GM10266 (cell line): Measurements from ENCODE around the gene AMPD2.

Source experiments
- DNase-seq: peaks from one replicate; pipeline ENCODE4 v3.0.0; 2012; ENCODE audit errors: extremely low spot score
- TF ChIP-seq, protein P1 (sequence below): IDR thresholded peaks from 2 replicates; pipeline ENCODE4 v1.5.1; 2012; ENCODE audit warnings: mild to moderate bottlenecking, low read depth; ENCODE audit not compliant: control insufficient read depth, insufficient read depth; ENCODE audit errors: missing control alignments

The AMPD2 gene

DNA sequence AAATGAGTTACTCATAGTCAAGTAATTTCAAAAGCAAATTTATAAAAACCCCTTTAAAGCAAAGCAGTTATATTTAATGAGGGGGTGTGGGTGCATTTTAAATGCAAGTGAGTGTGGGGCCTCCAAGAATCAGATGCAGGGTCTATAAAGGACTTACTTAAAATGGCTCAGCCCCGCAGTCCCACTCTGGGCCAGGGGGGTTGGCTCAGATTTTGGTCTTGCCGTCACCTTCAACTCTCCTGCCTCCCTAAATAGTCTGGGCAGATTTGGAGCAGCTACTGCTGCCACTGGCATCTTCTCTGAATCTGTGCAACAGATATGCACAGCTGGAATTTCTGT is 16.2 kb downstream of the AMPD2 start:
- TF ChIP-seq, protein P1, sequence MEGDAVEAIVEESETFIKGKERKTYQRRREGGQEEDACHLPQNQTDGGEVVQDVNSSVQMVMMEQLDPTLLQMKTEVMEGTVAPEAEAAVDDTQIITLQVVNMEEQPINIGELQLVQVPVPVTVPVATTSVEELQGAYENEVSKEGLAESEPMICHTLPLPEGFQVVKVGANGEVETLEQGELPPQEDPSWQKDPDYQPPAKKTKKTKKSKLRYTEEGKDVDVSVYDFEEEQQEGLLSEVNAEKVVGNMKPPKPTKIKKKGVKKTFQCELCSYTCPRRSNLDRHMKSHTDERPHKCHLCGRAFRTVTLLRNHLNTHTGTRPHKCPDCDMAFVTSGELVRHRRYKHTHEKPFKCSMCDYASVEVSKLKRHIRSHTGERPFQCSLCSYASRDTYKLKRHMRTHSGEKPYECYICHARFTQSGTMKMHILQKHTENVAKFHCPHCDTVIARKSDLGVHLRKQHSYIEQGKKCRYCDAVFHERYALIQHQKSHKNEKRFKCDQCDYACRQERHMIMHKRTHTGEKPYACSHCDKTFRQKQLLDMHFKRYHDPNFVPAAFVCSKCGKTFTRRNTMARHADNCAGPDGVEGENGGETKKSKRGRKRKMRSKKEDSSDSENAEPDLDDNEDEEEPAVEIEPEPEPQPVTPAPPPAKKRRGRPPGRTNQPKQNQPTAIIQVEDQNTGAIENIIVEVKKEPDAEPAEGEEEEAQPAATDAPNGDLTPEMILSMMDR, result no peak
- DNase-seq, result no peak

DNA sequence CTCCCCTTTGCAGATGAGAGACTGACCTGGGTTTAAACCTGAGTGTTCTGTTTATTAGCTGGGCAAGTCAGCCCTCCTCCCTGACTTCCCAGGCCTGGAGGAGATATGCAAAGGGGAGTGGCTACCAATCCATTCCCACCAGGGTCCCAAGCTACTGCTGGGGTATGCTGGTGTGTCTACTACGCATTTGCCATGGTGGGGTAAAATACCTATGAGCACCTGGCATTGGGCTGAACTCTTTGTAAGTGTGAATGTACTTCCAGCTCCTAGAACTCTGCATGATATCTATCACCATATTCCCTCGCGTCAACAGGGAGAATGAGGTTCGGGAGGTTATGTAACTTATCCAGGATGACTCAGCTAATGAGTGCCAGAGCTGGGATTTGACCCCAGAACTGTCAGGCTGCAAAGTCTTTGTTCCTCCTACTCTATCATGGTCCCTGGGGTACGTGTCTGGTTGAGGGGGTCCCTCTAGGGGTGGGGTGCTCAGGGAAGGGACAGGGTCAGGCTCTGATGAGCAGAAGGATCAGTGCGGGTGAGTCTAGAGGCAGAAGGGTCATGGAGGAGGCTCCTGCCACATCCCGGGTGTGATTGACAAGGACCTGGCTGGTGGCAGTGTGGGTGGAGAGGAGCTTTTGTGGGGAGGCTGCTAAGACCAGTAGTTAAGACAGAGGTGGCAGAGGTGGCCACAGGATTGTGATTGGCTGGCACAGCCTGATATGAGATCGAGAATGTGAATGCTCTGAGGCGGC is 16.7 kb downstream of the AMPD2 start:
- TF ChIP-seq, protein P1, result no peak
- DNase-seq, result no peak

DNA sequence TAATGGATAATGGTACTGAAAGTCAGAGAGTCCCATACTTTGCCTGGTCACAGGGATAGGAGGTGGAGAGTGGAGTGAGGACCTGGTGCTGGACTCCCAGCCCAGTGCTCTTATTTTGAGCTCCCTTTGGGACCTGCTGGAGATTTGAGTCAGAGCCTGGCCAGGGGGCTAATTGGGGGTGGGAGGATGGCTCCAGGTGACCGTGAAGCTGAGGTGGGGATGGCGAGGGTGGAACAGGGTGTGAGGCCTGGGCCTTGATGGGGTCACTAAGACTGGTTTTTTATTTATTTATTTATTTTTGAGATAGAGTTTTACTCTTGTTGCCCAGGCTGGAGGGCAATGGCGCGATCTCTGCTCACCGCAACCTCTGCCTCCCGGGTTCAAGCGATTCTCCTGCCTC is 17.8 kb downstream of the AMPD2 start:
- DNase-seq, result no peak
- TF ChIP-seq, protein P1, result no peak

DNA sequence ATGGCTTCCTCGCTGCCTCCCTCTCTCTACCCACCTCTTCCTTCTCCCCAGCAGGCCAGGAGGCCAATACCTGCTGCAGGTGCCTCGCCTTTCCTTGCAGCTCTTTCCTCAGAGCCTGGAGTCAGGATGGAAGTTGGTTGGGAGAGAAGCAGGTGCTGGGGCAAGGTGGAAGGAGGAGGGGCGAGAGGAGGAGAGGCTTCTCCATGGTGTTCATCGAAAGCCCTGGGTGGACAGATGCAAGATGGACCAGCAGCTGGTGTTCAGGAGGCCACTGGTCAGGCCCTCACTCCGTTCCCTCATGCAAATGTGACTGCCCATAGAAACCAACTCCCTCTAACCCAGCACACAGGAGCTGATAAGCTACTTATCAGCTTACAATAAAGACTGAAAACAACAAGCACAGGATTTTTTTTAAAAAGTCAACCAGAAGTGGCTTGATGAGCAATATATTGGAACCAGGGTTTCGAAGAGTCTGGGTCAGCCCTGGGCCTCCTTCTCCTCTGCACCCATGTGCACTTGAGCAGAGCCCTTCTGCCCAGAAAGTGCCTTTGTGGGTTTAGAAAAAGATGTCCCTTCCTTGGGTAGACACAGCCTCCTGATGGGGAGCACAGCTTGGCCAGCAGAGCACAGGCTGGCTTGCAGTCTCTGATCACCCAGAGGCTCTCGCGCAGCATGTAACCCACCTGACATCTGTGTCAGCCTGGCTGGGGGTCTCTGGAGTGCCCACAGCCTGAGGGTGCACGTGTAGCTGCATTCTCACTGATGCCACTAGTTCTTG is 19.6 kb downstream of the AMPD2 start:
- DNase-seq, result no peak
- TF ChIP-seq, protein P1, result no peak

DNA sequence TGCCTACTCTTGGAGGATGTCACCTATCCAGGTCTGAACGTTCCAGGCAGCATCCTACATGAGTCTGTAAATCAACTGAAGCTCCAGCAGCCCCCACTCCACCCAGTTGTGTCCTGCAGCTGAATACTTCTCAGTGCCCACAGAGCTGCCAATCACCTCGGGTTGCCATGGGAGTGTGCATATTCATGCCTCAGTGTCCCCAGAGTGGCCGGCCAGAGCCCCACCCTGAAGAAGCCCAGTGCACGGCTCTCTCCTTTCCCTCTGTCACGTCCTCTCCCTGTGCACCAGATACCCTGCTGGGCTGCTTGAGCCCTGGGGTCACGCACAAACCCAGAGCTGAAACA is 20.2 kb downstream of the AMPD2 start:
- TF ChIP-seq, protein P1, result no peak

DNA sequence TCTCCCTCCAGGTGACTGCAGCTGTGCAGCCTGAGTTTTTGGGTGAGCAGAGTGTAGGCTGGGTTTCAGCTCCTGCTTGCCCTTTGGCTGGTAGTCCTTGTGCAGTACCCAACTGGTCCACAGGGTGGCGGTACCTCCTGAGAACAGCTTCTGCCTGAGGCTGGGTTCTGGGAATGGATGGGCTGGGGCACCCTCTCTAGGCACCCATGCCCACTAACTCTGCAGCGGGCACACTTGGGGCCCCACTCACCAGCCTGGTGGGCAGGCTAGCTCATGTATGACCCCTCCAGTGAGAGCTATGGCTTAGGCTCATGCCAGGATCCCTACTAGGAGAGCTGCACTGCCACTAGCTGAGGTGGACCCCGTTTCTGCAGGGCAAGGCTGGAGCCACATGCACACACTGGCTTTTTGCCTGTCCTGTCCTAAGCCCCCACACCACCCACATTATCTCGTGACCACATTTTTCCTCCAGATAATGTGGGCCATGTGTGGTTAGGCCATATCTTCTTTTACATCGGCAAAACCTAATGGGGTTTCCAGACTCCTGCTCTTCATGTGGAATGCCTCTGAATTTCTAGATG is 20.7 kb downstream of the AMPD2 start:
- peak; percentile 72 for DNase-seq

More for the DNA sequence above, 20.2 kb downstream of the AMPD2 start:
- DNase-seq, result no peak

More for the DNA sequence above, 20.7 kb downstream of the AMPD2 start:
- TF ChIP-seq, protein P1, result peak; percentile 95
